Keratinocyte (primary cell): ENCODE data around the gene C10orf90. TPM values are rescaled to one million over a fixed set of nuclear protein-coding genes. Genes with fewer than 3 reads are reported as not detected.

ENCODE experiments used
- DNase-seq: peaks from one replicate; pipeline ENCODE4 v3.0.0-alpha.2; 2011; ENCODE audit warnings: low read depth, missing footprints, low spot score
- FAIRE-seq: peaks from 2 replicates; lab custom pipeline; 2011; peaks lifted over from hg19 to GRCh38; lab: Jason Lieb, UNC
- H2AFZ ChIP-seq: 2 replicates; pipeline ENCODE4 v1.6.0; 2012; ENCODE audit warnings: low read length, control low read depth, inconsistent platforms; ENCODE audit not compliant: control insufficient read depth
- H3K27ac ChIP-seq: 2 replicates; pipeline ENCODE4 v1.5.1; 2011; ENCODE audit warnings: low read length; ENCODE audit not compliant: control insufficient read depth, insufficient read depth
- H3K27me3 ChIP-seq: 3 replicates; pipeline ENCODE4 v1.6.0; 2011; ENCODE audit warnings: low read length; ENCODE audit not compliant: control insufficient read depth, insufficient read depth; ENCODE audit errors: extremely low read depth
- H3K36me3 ChIP-seq, 2 experiments: 2 replicates in 1 of 2; 3 replicates in 1 of 2; pipeline ENCODE4 v1.5.1; 2011; ENCODE audit warnings: low read length in 2 of 2, mild to moderate bottlenecking in 1 of 2; ENCODE audit not compliant: control insufficient read depth in 2 of 2, insufficient read depth in 2 of 2; ENCODE audit errors: extremely low read depth in 1 of 2
- H3K4me1 ChIP-seq: 3 replicates; pipeline ENCODE4 v1.5.1; 2011; ENCODE audit warnings: low read length; ENCODE audit not compliant: control insufficient read depth, insufficient read depth; ENCODE audit errors: extremely low read depth
- H3K4me2 ChIP-seq: 3 replicates; pipeline ENCODE4 v1.6.0; 2011; ENCODE audit warnings: low read depth, low read length; ENCODE audit not compliant: control insufficient read depth, insufficient read depth; ENCODE audit errors: extremely low read depth
- H3K4me3 ChIP-seq, 3 experiments: fragments of 200-600 bp in 1 of 3; sonication (generic) in 1 of 3; 2 replicates in 2 of 3; 3 replicates in 1 of 3; pipeline ENCODE4 v1.5.1; 2011 to 2016; ENCODE audit warnings: low read length in 3 of 3, mild to moderate bottlenecking in 3 of 3, control low read depth in 2 of 3, inconsistent platforms in 1 of 3, low read depth in 1 of 3, mixed read lengths in 1 of 3, mixed run types in 1 of 3, moderate library complexity in 1 of 3; ENCODE audit not compliant: control insufficient read depth in 2 of 3, insufficient read depth in 2 of 3; ENCODE audit errors: extremely low read depth in 1 of 3
- H3K79me2 ChIP-seq: 2 replicates; pipeline ENCODE4 v1.6.0; 2012; ENCODE audit warnings: low read length; ENCODE audit not compliant: control insufficient read depth, insufficient read depth
- H3K9ac ChIP-seq: 3 replicates; pipeline ENCODE4 v1.6.0; 2011; ENCODE audit warnings: low read length; ENCODE audit not compliant: control insufficient read depth, insufficient read depth; ENCODE audit errors: extremely low read depth
- H3K9me1 ChIP-seq: 3 replicates; pipeline ENCODE4 v1.6.0; 2011; ENCODE audit warnings: low read length; ENCODE audit not compliant: control insufficient read depth, insufficient read depth; ENCODE audit errors: extremely low read depth
- H3K9me3 ChIP-seq: 2 replicates; pipeline ENCODE4 v1.5.1; 2012; ENCODE audit warnings: low read depth, low read length; ENCODE audit not compliant: control insufficient read depth
- H4K20me1 ChIP-seq: 3 replicates; pipeline ENCODE4 v1.6.0; 2011; ENCODE audit warnings: low read length; ENCODE audit not compliant: control insufficient read depth, insufficient read depth; ENCODE audit errors: extremely low read depth
- EZH2 ChIP-seq: IDR thresholded peaks from one replicate; pipeline ENCODE4 v1.6.1; 2012; ENCODE audit warnings: inconsistent platforms, mild to moderate bottlenecking, low read length, moderate library complexity
- dilution Hi-C: fragments of 300-500 bp; cut with MboI; formaldehyde crosslinking; loops from one replicate; pipeline ENCODE4 v1.7.0; 2020; ENCODE audit warnings: low sequenced_read_pairs; ENCODE audit not compliant: extremely low pct_ligation_motif_present
- polyA plus RNA-seq, 5 experiments: library from polyadenylated mRNA; depleted of rRNA in 3 of 5; stranded (reverse) in 3 of 5; stranded (forward) in 1 of 5; unstranded in 1 of 5; fragments of >200 nt; gene quantifications; 1 replicate in 1 of 5; 2 replicates in 3 of 5; 3 replicates in 1 of 5; pipeline versions ENCODE4 v1.2.1 to v1.2.3, GENCODE V29; 2011 to 2012; ENCODE audit warnings: missing spikeins in 2 of 5, low read depth in 1 of 5, low replicate concordance in 1 of 5
- TF ChIP-seq, protein P1 (sequence below), 3 experiments: IDR thresholded peaks in 1 of 3; conservative IDR thresholded peaks in 1 of 3; optimal IDR thresholded peaks in 1 of 3; 2 replicates in 2 of 3; 3 replicates in 1 of 3; pipeline versions ENCODE3 to v1.5.1; 2011; ENCODE audit warnings: low read length in 3 of 3, mild to moderate bottlenecking in 3 of 3, moderate library complexity in 2 of 3, control low read depth in 1 of 3, inconsistent platforms in 1 of 3; ENCODE audit not compliant: insufficient read depth in 2 of 3; ENCODE audit errors: extremely low read depth in 1 of 3

C10orf90 gene
- polyA plus RNA-seq, 1 donor (not counting 4 experiments of a cell fraction or from before 2014, with no cell fraction given): not detected

DNA sequence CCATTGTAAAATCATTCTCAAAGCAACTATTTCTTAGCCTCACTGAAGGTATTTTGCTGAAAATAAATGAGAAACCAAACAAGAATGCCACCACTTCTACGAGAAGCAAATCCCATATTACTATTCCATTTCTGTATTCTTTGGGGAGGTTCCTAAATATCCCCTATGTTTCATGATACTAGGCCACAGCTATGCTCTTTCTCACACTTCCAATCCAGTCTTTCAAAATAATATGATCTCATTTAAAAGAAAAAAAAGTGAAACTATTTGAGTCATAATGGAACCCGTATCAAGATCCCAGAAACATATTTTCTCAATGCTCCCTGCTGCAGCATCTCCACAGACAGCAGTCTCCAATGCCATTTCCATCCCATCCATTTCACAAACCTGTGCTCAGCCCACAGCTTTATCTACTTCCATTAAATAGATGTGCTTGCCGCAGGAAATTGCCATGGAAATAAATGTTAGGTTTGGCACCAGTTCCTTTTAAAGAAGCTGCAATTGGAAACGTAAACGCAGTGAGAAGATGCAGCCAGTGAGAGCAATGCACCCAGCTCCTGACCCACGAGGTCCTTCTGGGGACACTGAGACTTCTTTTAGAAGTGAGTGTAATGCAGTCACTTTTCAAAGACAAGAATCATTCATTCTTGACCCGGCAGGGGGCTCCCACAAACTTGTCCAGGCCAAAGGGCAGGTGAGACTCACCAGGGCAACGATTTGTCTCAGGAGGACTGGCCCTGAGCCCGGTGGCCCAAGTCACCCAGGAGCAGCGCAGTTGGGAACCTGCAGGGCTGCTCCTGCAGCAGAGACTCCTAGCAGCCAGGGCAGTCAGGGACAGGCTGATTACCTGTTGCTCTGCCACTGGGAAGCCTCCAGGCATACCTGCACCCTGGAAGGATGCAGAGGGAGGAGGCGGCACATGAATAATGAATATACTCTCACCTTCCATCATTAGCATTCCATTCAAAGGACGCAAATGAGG lies 99.6 kb downstream of the C10orf90 start:
- FAIRE-seq: no peak
- no peaks in the 10 kb centered on the region for H3K4me1 ChIP-seq

DNA sequence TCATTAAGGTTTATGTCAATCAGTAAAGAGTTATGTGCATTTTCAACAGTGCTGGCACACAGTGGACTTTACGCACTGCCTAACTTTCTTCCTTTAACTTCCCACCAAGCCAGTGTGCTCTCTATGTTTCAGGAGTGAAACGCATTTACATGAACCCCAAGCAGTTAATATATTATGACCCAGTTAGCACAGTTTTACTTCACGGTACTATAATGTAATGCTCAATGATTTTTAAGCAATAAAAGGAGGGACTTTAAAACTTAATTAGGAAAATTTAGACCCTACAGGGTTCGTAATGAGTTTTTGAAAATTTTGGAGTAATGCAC lies 100.3 kb downstream of the C10orf90 start:
- Histone ChIP-seq H2AFZ (no peak overlapping the region), H3K4me1 (no peaks in the 10 kb centered on the region), H3K9ac (no peak overlapping the region), H3K27me3 (no peaks in the 10 kb centered on the region), H3K4me3 (no peak overlapping the region), H3K27ac (no peak overlapping the region), H3K9me1 (no peaks in the 10 kb centered on the region), H4K20me1 (no peaks in the 10 kb centered on the region), H3K36me3 (no peaks in the 10 kb centered on the region), H3K4me2 (no peak overlapping the region), H3K9me3 (no peaks in the 10 kb centered on the region), H3K79me2 (no peaks in the 10 kb centered on the region)
- no peak for DNase-seq
- TF ChIP-seq EZH2: no peak
- TF ChIP-seq, protein P1, sequence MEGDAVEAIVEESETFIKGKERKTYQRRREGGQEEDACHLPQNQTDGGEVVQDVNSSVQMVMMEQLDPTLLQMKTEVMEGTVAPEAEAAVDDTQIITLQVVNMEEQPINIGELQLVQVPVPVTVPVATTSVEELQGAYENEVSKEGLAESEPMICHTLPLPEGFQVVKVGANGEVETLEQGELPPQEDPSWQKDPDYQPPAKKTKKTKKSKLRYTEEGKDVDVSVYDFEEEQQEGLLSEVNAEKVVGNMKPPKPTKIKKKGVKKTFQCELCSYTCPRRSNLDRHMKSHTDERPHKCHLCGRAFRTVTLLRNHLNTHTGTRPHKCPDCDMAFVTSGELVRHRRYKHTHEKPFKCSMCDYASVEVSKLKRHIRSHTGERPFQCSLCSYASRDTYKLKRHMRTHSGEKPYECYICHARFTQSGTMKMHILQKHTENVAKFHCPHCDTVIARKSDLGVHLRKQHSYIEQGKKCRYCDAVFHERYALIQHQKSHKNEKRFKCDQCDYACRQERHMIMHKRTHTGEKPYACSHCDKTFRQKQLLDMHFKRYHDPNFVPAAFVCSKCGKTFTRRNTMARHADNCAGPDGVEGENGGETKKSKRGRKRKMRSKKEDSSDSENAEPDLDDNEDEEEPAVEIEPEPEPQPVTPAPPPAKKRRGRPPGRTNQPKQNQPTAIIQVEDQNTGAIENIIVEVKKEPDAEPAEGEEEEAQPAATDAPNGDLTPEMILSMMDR (optimal IDR thresholded peaks at IDR 0.05 in 1 of 3, IDR thresholded peaks at IDR 0.05 in 1 of 3, conservative IDR thresholded peaks at IDR 0.05 in 1 of 3; ENCODE audit: extremely low read depth in 1 of 3, insufficient read depth in 2 of 3, low read length in 3 of 3): no peak
- dilution Hi-C loops: no loop called here
- FAIRE-seq: no peak

More for the DNA sequence above, 99.6 kb downstream of the C10orf90 start:
- DNase-seq: no peak
- Histone ChIP-seq H3K9me1 (no peaks in the 10 kb centered on the region), H3K4me3 (no peak overlapping the region), H4K20me1 (no peaks in the 10 kb centered on the region), H3K9ac (no peak overlapping the region), H3K9me3 (no peaks in the 10 kb centered on the region), H3K4me2 (no peak overlapping the region), H3K79me2 (no peaks in the 10 kb centered on the region), H3K36me3 (no peaks in the 10 kb centered on the region), H2AFZ (no peak overlapping the region), H3K27ac (no peak overlapping the region), H3K27me3 (no peaks in the 10 kb centered on the region)
- dilution Hi-C loops: no loop called here
- no peak for TF ChIP-seq EZH2
- TF ChIP-seq, protein P1 (optimal IDR thresholded peaks at IDR 0.05 in 1 of 3, IDR thresholded peaks at IDR 0.05 in 1 of 3, conservative IDR thresholded peaks at IDR 0.05 in 1 of 3; ENCODE audit: extremely low read depth in 1 of 3, insufficient read depth in 2 of 3, low read length in 3 of 3): no peak
